GM15510 (cell line): ENCODE measurements around the gene GABBR1.

Experiments
- POLR2A ChIP-seq: IDR thresholded peaks from 3 replicates; pipeline ENCODE4 v1.6.1; 2011; ENCODE audit warnings: borderline replicate concordance; ENCODE audit not compliant: insufficient read length; ENCODE audit errors: extremely low read depth

Gene GABBR1

GRCh38 chr6:29656157-29656556 is 23.2 kb upstream of the GABBR1 start:
- no peak for TF ChIP-seq POLR2A

DNA sequence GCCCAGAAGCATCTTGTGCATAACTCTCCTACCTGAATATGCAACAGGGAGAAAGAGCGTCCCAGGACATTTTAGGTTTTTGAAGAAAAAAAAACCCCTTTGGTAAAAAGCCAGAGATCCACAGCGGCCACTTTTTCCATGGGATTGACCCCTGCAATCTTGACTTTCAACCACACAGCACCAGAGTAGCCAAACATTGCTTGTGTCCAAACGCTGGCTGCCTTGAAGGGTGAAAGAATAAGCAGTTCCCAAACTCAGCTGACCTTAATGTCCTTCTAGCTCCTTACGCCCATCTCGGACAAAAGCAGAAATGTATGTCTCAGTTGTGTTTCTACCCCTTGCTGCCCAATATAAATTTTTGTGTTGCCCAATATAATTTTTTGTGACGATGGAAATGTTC is 22.7 kb upstream of the GABBR1 start:
- no peak for TF ChIP-seq POLR2A

DNA sequence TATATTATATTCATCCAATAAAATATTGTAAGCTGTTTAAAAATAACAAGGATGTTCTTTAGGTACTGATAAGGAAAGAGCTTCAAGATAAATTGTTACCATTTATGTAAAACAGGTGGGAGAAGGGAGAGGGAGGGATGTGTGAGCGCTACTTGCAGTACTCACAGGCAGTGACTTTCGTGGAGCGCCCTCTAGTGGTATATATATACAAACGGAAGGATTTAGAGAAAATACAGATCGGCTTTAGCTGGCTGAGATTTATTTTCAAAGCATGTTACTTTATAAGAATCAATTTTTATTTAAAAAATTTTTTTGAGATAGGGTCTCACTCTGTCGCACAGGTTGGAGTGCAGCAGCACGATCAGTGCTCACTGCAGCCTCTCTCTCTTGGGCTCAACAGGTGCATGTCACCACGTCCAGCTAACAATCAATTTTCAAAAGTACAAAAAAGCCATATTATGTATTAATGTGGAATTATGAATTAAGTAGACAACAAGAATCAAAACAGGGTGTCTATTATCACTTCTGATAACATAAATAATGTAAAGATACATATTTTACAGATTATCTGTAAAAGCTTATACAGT is 20.6 kb upstream of the GABBR1 start:
- TF ChIP-seq POLR2A = no peak

GRCh38 chr6:29652198-29652584 is 19.2 kb upstream of the GABBR1 start:
- TF ChIP-seq POLR2A = no peak

GRCh38 chr6:29651413-29652197 is 18.6 kb upstream of the GABBR1 start:
- TF ChIP-seq POLR2A = no peak

DNA sequence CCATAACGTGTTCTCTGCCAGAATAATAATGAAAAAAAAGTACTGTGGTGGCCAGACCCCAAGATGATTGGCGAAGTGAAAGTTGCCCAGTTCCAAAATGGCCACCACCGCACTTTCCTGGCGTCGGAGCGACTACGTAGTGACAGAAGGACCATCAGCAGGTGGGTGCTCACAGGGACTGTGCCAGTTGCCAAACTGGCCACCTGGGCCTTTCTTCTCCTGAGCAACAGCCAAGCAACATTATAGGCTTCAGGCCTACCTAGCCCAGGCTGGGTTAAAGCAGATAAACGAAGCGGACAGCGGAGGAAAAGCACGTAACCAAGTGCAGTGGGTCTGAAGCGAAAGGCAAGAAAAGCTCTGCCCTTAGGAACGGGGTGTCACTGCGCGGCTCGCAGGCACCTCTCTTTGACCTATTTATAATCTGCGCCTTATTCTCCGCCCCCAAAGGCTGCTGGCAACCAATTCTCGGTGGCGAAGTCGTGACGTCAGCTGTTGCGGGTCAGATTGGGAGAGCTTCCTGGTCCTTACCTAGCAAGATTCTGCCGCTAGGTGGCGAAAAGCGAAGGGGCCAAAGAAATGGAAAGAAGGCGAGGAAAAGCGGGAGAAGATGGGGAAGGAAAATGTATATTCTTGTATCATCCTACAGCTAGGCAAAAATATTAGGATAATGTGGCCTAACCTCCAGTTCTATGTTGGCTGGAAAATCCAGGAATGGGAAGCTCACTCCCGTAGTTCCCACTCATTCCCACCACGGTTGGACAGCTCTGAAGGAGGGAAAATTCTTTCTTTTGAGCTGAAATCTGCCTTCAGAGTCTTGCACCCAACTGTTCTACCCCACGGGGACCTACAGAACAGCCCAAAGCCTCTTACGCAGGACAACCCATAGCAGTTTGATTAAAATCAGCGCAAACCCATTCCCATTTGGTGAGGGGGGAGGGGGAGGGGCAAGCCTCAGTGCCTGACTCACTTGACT is 17.0 kb upstream of the GABBR1 start:
- TF ChIP-seq POLR2A = peak; percentile 76

GRCh38 chr6:29647927-29648642 is 15.1 kb upstream of the GABBR1 start:
- no peak for TF ChIP-seq POLR2A

DNA sequence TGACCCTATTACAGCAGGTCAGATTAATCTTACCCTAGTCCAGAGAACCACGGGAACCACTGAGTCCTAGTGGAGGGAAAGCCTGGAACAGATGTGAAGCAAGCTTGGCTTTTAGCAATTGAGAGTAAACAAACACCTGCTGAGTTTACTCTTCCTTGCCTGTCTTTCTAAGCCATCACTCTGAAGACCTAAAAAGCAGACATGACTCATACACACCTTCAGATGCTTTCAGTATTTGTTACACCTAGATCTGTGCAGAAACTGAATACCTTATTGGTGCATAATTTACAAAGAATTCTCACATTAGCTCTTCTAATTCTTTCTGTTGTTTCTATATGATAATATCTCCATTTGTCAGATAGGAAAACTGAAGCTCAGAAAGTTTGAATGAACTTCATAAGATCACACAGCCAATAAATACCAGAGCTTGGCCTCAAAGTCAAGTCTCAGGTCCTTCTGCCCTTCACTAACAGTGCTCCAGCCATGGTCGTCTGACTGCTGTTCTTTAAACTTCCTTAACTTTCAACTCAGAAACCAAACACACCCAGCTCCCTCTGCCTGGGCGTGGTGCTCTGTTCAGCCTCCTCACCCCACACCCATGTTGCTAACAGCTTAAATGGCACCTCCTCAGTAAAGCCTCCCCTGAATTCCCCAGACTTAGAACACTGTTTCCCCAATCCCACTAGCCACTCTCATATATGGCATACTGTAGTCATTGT is 8.6 kb upstream of the GABBR1 start:
- TF ChIP-seq POLR2A = no peak

DNA sequence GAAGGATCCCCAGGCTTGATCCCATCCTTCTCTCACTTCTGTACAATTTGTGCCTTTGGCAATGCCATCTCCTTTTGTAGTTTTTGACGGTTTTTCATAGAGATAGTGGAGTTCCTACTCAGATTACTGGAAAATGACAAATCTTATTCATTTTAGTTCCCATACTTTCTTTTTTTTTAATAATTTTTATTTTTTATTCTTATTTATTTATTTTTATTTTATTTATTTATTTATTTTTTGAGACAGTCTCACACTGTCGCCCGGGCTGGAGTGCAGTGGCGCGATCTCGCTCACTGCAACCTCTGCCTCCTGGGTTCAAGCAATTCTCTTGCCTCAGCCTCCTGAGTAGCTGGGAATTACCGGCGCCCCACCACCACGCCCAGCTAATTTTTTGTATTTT is 4.3 kb upstream of the GABBR1 start:
- no peak for TF ChIP-seq POLR2A

- no peak for TF ChIP-seq POLR2A
Measured at GRCh38 chr6:29633534-29633905, 537 bp upstream of the GABBR1 start.

DNA sequence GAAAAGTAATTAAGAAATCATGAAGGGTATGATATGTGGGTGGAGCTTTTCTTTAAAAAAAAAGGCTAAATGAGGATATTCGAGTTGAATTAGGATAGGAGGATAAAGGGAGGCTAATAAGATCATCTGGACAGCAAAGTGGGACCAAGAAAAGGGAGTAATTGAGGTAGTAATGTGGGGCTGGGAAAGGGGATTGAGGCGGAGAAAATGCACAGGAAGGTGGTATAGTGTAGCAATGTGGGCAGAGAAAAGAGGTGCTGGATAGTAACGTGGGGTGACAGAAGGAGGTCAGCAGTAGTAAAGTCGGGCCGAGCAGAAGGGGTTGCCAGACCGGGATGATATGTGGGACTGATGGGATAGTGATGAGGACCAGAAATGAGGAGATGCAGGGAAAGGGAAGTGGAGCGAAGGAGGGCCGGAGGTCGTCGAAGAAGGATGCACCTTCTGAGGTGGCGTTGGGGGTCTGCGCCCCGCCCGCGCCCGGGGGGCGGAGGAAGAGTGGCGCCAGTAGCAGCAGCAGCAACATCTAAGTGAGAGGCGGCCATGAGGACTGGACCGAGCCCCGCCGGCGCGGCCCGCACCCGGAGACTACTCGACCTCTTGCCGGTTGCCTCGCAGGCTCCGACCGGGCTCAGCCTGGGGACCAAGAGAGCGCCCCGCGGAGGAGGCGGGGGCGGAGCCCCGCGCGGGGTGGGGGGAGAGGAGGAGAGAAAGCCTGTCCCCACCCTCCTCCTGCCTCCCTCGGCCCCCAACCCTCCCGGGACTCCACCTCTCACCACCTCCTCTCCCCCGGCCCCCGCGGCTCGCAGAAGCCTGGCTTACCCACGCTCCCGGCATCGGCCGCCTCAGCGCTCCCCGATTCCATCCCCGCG is 887 bp downstream of the GABBR1 start:
- no peak for TF ChIP-seq POLR2A

GRCh38 chr6:29631209-29631810 is 1.7 kb downstream of the GABBR1 start:
- no peak for TF ChIP-seq POLR2A

GRCh38 chr6:29630315-29630714 is 2.7 kb downstream of the GABBR1 start:
- TF ChIP-seq POLR2A = no peak
